ENCODE results near the gene TMIE.

TMIE gene

GRCh38 chr3:46706771-46707582 lies 5.8 kb downstream of the TMIE start:
- no peak overlapping the region for H3K9ac ChIP-seq (ENCODE audit: low read length)
- no peaks in the 10 kb centered on the region for H3K4me1 ChIP-seq (ENCODE audit: control insufficient read depth, low read depth, low read length)
- H3K4me3 ChIP-seq (ENCODE audit: low read length): no peak overlapping the region
- no peaks in the 10 kb centered on the region for H3K9me3 ChIP-seq (ENCODE audit: control insufficient read depth, low read depth, low read length)
- H3K27me3 ChIP-seq (ENCODE audit: control insufficient read depth, insufficient read depth, low read length): peaks cover 9% of the 10 kb centered on the region
- no peaks in the 10 kb centered on the region for H3K36me3 ChIP-seq (ENCODE audit: control insufficient read depth, low read depth, low read length)
- no peak overlapping the region for H3K27ac ChIP-seq (ENCODE audit: low read length)

- H3K9me3 ChIP-seq (ENCODE audit: control insufficient read depth, low read depth, low read length): no peaks in the 10 kb centered on the region
- no peaks in the 10 kb centered on the region for H3K4me1 ChIP-seq (ENCODE audit: control insufficient read depth, low read depth, low read length)
- no peak overlapping the region for H3K4me3 ChIP-seq (ENCODE audit: low read length)
- no peak overlapping the region for H3K9ac ChIP-seq (ENCODE audit: low read length)
- H3K36me3 ChIP-seq (ENCODE audit: control insufficient read depth, low read depth, low read length): no peaks in the 10 kb centered on the region
- H3K27ac ChIP-seq (ENCODE audit: low read length): no peak overlapping the region
- peaks cover 3% of the 10 kb centered on the region for H3K27me3 ChIP-seq (ENCODE audit: control insufficient read depth, insufficient read depth, low read length)
These were observed 6.4 kb downstream of the TMIE start for GRCh38 chr3:46707601-46708011.

- no peak overlapping the region for H3K27ac ChIP-seq (ENCODE audit: low read length)
- H3K36me3 ChIP-seq (ENCODE audit: control insufficient read depth, low read depth, low read length): no peaks in the 10 kb centered on the region
- no peaks in the 10 kb centered on the region for H3K27me3 ChIP-seq (ENCODE audit: control insufficient read depth, insufficient read depth, low read length)
- no peak overlapping the region for H3K4me3 ChIP-seq (ENCODE audit: low read length)
- no peak overlapping the region for H3K9ac ChIP-seq (ENCODE audit: low read length)
- H3K9me3 ChIP-seq (ENCODE audit: control insufficient read depth, low read depth, low read length): no peaks in the 10 kb centered on the region
- no peaks in the 10 kb centered on the region for H3K4me1 ChIP-seq (ENCODE audit: control insufficient read depth, low read depth, low read length)
These were observed 7.4 kb downstream of the TMIE start for GRCh38 chr3:46708401-46709156.

- H3K27ac ChIP-seq (ENCODE audit: low read length): no peak overlapping the region
- H3K9me3 ChIP-seq (ENCODE audit: control insufficient read depth, low read depth, low read length): no peaks in the 10 kb centered on the region
- H3K9ac ChIP-seq (ENCODE audit: low read length): no peak overlapping the region
- H3K4me1 ChIP-seq (ENCODE audit: control insufficient read depth, low read depth, low read length): no peaks in the 10 kb centered on the region
- H3K36me3 ChIP-seq (ENCODE audit: control insufficient read depth, low read depth, low read length): no peaks in the 10 kb centered on the region
- no peak overlapping the region for H3K4me3 ChIP-seq (ENCODE audit: low read length)
- H3K27me3 ChIP-seq (ENCODE audit: control insufficient read depth, insufficient read depth, low read length): no peaks in the 10 kb centered on the region
These were observed 8.0 kb downstream of the TMIE start for GRCh38 chr3:46709157-46709654.

- Histone ChIP-seq H3K4me1 (ENCODE audit: control insufficient read depth, low read depth, low read length) (no peaks in the 10 kb centered on the region), H3K27me3 (ENCODE audit: control insufficient read depth, insufficient read depth, low read length) (no peaks in the 10 kb centered on the region), H3K4me3 (ENCODE audit: low read length) (no peak overlapping the region), H3K9ac (ENCODE audit: low read length) (no peak overlapping the region), H3K27ac (ENCODE audit: low read length) (no peak overlapping the region), H3K9me3 (ENCODE audit: control insufficient read depth, low read depth, low read length) (no peaks in the 10 kb centered on the region), H3K36me3 (ENCODE audit: control insufficient read depth, low read depth, low read length) (no peaks in the 10 kb centered on the region)
These were observed 8.5 kb downstream of the TMIE start for GRCh38 chr3:46709721-46710120.

GRCh38 chr3:46710229-46710628 lies 9.0 kb downstream of the TMIE start:
- no peaks in the 10 kb centered on the region for H3K36me3 ChIP-seq (ENCODE audit: control insufficient read depth, low read depth, low read length)
- H3K9ac ChIP-seq (ENCODE audit: low read length): no peak overlapping the region
- no peak overlapping the region for H3K27ac ChIP-seq (ENCODE audit: low read length)
- H3K9me3 ChIP-seq (ENCODE audit: control insufficient read depth, low read depth, low read length): no peaks in the 10 kb centered on the region
- H3K4me1 ChIP-seq (ENCODE audit: control insufficient read depth, low read depth, low read length): no peaks in the 10 kb centered on the region
- H3K4me3 ChIP-seq (ENCODE audit: low read length): no peak overlapping the region
- no peaks in the 10 kb centered on the region for H3K27me3 ChIP-seq (ENCODE audit: control insufficient read depth, insufficient read depth, low read length)

- Histone ChIP-seq H3K4me3 (ENCODE audit: low read length) (no peak overlapping the region), H3K9me3 (ENCODE audit: control insufficient read depth, low read depth, low read length) (no peaks in the 10 kb centered on the region), H3K27me3 (ENCODE audit: control insufficient read depth, insufficient read depth, low read length) (no peaks in the 10 kb centered on the region), H3K27ac (ENCODE audit: low read length) (no peak overlapping the region), H3K4me1 (ENCODE audit: control insufficient read depth, low read depth, low read length) (no peaks in the 10 kb centered on the region), H3K9ac (ENCODE audit: low read length) (no peak overlapping the region), H3K36me3 (ENCODE audit: control insufficient read depth, low read depth, low read length) (no peaks in the 10 kb centered on the region)
These were observed 9.6 kb downstream of the TMIE start for GRCh38 chr3:46710671-46711295.

GRCh38 chr3:46711305-46711704 lies 10.1 kb downstream of the TMIE start:
- H3K27me3 ChIP-seq (ENCODE audit: control insufficient read depth, insufficient read depth, low read length): no peaks in the 10 kb centered on the region
- no peaks in the 10 kb centered on the region for H3K4me1 ChIP-seq (ENCODE audit: control insufficient read depth, low read depth, low read length)

GRCh38 chr3:46711760-46712159 lies 10.6 kb downstream of the TMIE start:
- no peaks in the 10 kb centered on the region for H3K36me3 ChIP-seq (ENCODE audit: control insufficient read depth, low read depth, low read length)
- no peaks in the 10 kb centered on the region for H3K27me3 ChIP-seq (ENCODE audit: control insufficient read depth, insufficient read depth, low read length)
- no peaks in the 10 kb centered on the region for H3K9me3 ChIP-seq (ENCODE audit: control insufficient read depth, low read depth, low read length)
- H3K27ac ChIP-seq (ENCODE audit: low read length): no peak overlapping the region
- H3K4me1 ChIP-seq (ENCODE audit: control insufficient read depth, low read depth, low read length): no peaks in the 10 kb centered on the region
- no peak overlapping the region for H3K4me3 ChIP-seq (ENCODE audit: low read length)
- H3K9ac ChIP-seq (ENCODE audit: low read length): no peak overlapping the region

More at GRCh38 chr3:46711305-46711704, 10.1 kb downstream of the TMIE start:
- no peak overlapping the region for H3K27ac ChIP-seq (ENCODE audit: low read length)
- no peak overlapping the region for H3K4me3 ChIP-seq (ENCODE audit: low read length)
- no peaks in the 10 kb centered on the region for H3K9me3 ChIP-seq (ENCODE audit: control insufficient read depth, low read depth, low read length)
- H3K36me3 ChIP-seq (ENCODE audit: control insufficient read depth, low read depth, low read length): no peaks in the 10 kb centered on the region
- H3K9ac ChIP-seq (ENCODE audit: low read length): no peak overlapping the region

- no peak overlapping the region for H3K27ac ChIP-seq (ENCODE audit: low read length)
- no peaks in the 10 kb centered on the region for H3K9me3 ChIP-seq (ENCODE audit: control insufficient read depth, low read depth, low read length)
- H3K9ac ChIP-seq (ENCODE audit: low read length): no peak overlapping the region
These were observed 11.2 kb downstream of the TMIE start for GRCh38 chr3:46712191-46713049.

More at GRCh38 chr3:46712191-46713049, 11.2 kb downstream of the TMIE start:
- Histone ChIP-seq H3K36me3 (ENCODE audit: control insufficient read depth, low read depth, low read length) (no peaks in the 10 kb centered on the region), H3K4me1 (ENCODE audit: control insufficient read depth, low read depth, low read length) (no peaks in the 10 kb centered on the region), H3K27me3 (ENCODE audit: control insufficient read depth, insufficient read depth, low read length) (no peaks in the 10 kb centered on the region), H3K4me3 (ENCODE audit: low read length) (no peak overlapping the region)
